Endothelial cell of umbilical vein (primary cell): ENCODE data around the gene SYDE2. TPM values are rescaled to one million over a fixed set of nuclear protein-coding genes. Genes with fewer than 3 reads are reported as not detected.

Experiments used
- BruUV-seq: library from RNA; stranded (reverse); fragments of 400-500 nt; replicated peaks from 2 replicates; lab custom pipeline; 2021; lab: Mats Ljungman, UMichigan
- CTCF ChIA-PET: fragments of 300-600, 350-600 bp; sonication (Branson Sonifier 250); formaldehyde crosslinking; loops from one replicate; lab custom pipeline; 2021; ENCODE audit warnings: antibody characterized with exemption, inconsistent platforms; lab: Charles Lee
- POLR2A ChIA-PET: fragments of 300-600, 350-600 bp; sonication (Branson Sonifier 250); formaldehyde crosslinking; loops from one replicate; lab custom pipeline; 2021; ENCODE audit warnings: antibody characterized with exemption, inconsistent platforms; lab: Charles Lee
- DNase-seq: peaks from one replicate; pipeline ENCODE4 v3.0.0-alpha.2; 2011; ENCODE audit warnings: low read depth, low spot score
- FAIRE-seq: peaks from 2 replicates; lab custom pipeline; 2011; peaks lifted over from hg19 to GRCh38; lab: Jason Lieb, UNC
- H2AFZ ChIP-seq: 2 replicates; pipeline ENCODE4 v1.6.0; 2012; ENCODE audit warnings: low read depth, low read length, control low read depth, inconsistent platforms
- H3K27ac ChIP-seq: 2 replicates; pipeline ENCODE4 v1.5.1; 2011; ENCODE audit warnings: low read depth, mild to moderate bottlenecking, control low read depth, low read length, moderate library complexity; ENCODE audit not compliant: insufficient read depth
- H3K27me3 ChIP-seq, 2 experiments: 2 replicates each; pipeline versions ENCODE4 v1.6.0 to v1.6.1; 2011; ENCODE audit warnings: low read length in 2 of 2, mixed read lengths in 1 of 2; ENCODE audit not compliant: control insufficient read depth in 2 of 2, insufficient read depth in 2 of 2
- H3K36me3 ChIP-seq, 2 experiments: 2 replicates in 1 of 2; 3 replicates in 1 of 2; pipeline ENCODE4 v1.5.1; 2011; ENCODE audit warnings: low read length in 2 of 2, mild to moderate bottlenecking in 1 of 2, moderate library complexity in 1 of 2; ENCODE audit not compliant: control insufficient read depth in 2 of 2, insufficient read depth in 2 of 2; ENCODE audit errors: extremely low read depth in 1 of 2
- H3K4me1 ChIP-seq: 3 replicates; pipeline ENCODE4 v1.5.1; 2011; ENCODE audit warnings: mild to moderate bottlenecking, low read length; ENCODE audit not compliant: control insufficient read depth, insufficient read depth; ENCODE audit errors: extremely low read depth
- H3K4me2 ChIP-seq: 2 replicates; pipeline ENCODE4 v1.6.1; 2011; ENCODE audit warnings: low read length, control low read depth, mixed read lengths; ENCODE audit not compliant: insufficient read depth
- H3K4me3 ChIP-seq, 3 experiments: fragments of 200-600 bp in 1 of 3; sonication (generic), shearing (Covaris generic) in 1 of 3; replicated peaks in 1 of 3; 2 replicates each; pipeline ENCODE4 v1.5.1; 2011 to 2016; ENCODE audit warnings: control low read depth in 3 of 3, low read length in 3 of 3, mild to moderate bottlenecking in 2 of 3, inconsistent platforms in 1 of 3, low read depth in 1 of 3, moderate library complexity in 1 of 3; ENCODE audit not compliant: insufficient read depth in 1 of 3
- H3K79me2 ChIP-seq: 2 replicates; pipeline ENCODE4 v1.6.0; 2012; ENCODE audit warnings: low read length, inconsistent platforms; ENCODE audit not compliant: control insufficient read depth, insufficient read depth
- H3K9ac ChIP-seq: replicated peaks from 2 replicates; pipeline ENCODE3; 2011; ENCODE audit warnings: low read length, control low read depth; ENCODE audit not compliant: insufficient read depth; ENCODE audit errors: extremely low read depth
- H3K9me1 ChIP-seq: replicated peaks from 3 replicates; pipeline ENCODE4 v1.6.0; 2011; ENCODE audit warnings: mild to moderate bottlenecking, low read length; ENCODE audit not compliant: control insufficient read depth, insufficient read depth; ENCODE audit errors: extremely low read depth
- H3K9me3 ChIP-seq: replicated peaks from 2 replicates; pipeline ENCODE4 v1.5.1; 2012; ENCODE audit warnings: low read length, inconsistent platforms; ENCODE audit not compliant: control insufficient read depth, insufficient read depth
- H4K20me1 ChIP-seq: replicated peaks from 2 replicates; pipeline ENCODE3; 2011; ENCODE audit warnings: mild to moderate bottlenecking, low read length; ENCODE audit not compliant: control insufficient read depth, insufficient read depth; ENCODE audit errors: extremely low read depth
- CTCF ChIP-seq, 2 donors: IDR thresholded peaks; 1 replicate in 1 of 2; 2 replicates in 1 of 2; pipeline ENCODE4 v1.5.1; 2011; ENCODE audit warnings: low read length in 2 of 2, mild to moderate bottlenecking in 2 of 2, moderate library complexity in 2 of 2, control low read depth in 1 of 2, inconsistent platforms in 1 of 2, low read depth in 1 of 2; ENCODE audit not compliant: insufficient read depth in 1 of 2; ENCODE audit errors: extremely low read depth in 1 of 2
- EZH2 ChIP-seq: IDR thresholded peaks from 2 replicates; pipeline ENCODE4 v1.6.1; 2012; ENCODE audit warnings: borderline replicate concordance, low read depth, mild to moderate bottlenecking, moderate library complexity, low read length, inconsistent platforms; ENCODE audit not compliant: severe bottlenecking
- FOS ChIP-seq: IDR thresholded peaks from 2 replicates; pipeline ENCODE4 v1.6.1; 2011; ENCODE audit warnings: mild to moderate bottlenecking, low read length, moderate library complexity, borderline replicate concordance; ENCODE audit not compliant: insufficient read depth
- GATA2 ChIP-seq: IDR thresholded peaks from 2 replicates; pipeline ENCODE4 v1.7.0; 2011; ENCODE audit warnings: low read depth, mild to moderate bottlenecking, moderate library complexity, mixed read lengths, low read length; ENCODE audit not compliant: insufficient read length, insufficient read depth
- JUN ChIP-seq: IDR thresholded peaks from 2 replicates; pipeline ENCODE4 v1.6.1; 2011; ENCODE audit warnings: borderline replicate concordance, low read depth; ENCODE audit not compliant: insufficient read length, insufficient read depth
- POLR2A ChIP-seq: IDR thresholded peaks from 2 replicates; pipeline ENCODE4 v1.6.1; 2012; ENCODE audit warnings: low read depth, mild to moderate bottlenecking, control low read depth, low read length
- POLR2AphosphoS5 ChIP-seq: IDR thresholded peaks from 2 replicates; pipeline ENCODE4 v1.6.1; 2012; ENCODE audit warnings: low read depth, mild to moderate bottlenecking, control low read depth, low read length, moderate library complexity; ENCODE audit not compliant: insufficient read depth
- dilution Hi-C: fragments of 300-500 bp; cut with MboI; formaldehyde crosslinking; loops from one replicate; pipeline ENCODE4 v1.15.0; 2019; ENCODE audit warnings: low sequenced_read_pairs; ENCODE audit not compliant: extremely low pct_ligation_motif_present
- intact Hi-C: fragments of 100-400 bp; cut with micrococcal nuclease; formaldehyde crosslinking; loops from one replicate; pipeline ENCODE4 v1.10.0; 2022
- polyA plus RNA-seq, 4 experiments: library from polyadenylated mRNA; depleted of rRNA in 3 of 4; stranded (reverse) in 3 of 4; unstranded in 1 of 4; fragments of >200 nt; gene quantifications; 2 replicates each; pipeline versions ENCODE4 v1.2.1 to v1.2.3, GENCODE V29; 2011 to 2012; ENCODE audit warnings: missing spikeins in 1 of 4
- total RNA-seq: library from RNA; stranded (reverse); gene quantifications from 2 replicates; pipeline ENCODE4 v1.2.3, GENCODE V29; 2021

SYDE2 gene
- total and polyA plus RNA-seq, 2 donors (not counting 3 experiments of a cell fraction or from before 2014, with no cell fraction given): 0.52 to 3.1 TPM

- no TSS peak for BruUV-seq
- intact Hi-C loops (no loop called here), dilution Hi-C loops (no loop called here)
- no peaks in the 10 kb centered on the region for H3K4me1 ChIP-seq
- DNase-seq (no peak), FAIRE-seq (no peak)
- CTCF ChIA-PET: no interaction called here
- no peak overlapping the region for H3K9ac ChIP-seq
- H3K36me3 ChIP-seq: no peaks in the 10 kb centered on the region
- no peak for TF ChIP-seq JUN
- no peak for TF ChIP-seq EZH2
- TF ChIP-seq GATA2: no peak
- TF ChIP-seq POLR2A: no peak
- TF ChIP-seq CTCF (IDR thresholded peaks at IDR 0.05; ENCODE audit: extremely low read depth in 1 of 2, insufficient read depth in 1 of 2, low read depth in 1 of 2, low read length in 2 of 2): no peak
- no peak for TF ChIP-seq POLR2AphosphoS5
- TF ChIP-seq FOS: no peak
- H2AFZ ChIP-seq: no peak overlapping the region
- no peaks in the 10 kb centered on the region for H4K20me1 ChIP-seq
- H3K4me2 ChIP-seq: no peak overlapping the region
- H3K27me3 ChIP-seq: peaks cover 12 to 18% of the 10 kb centered on the region in 2 experiments
- H3K4me3 ChIP-seq: no peak overlapping the region
- no peaks in the 10 kb centered on the region for H3K9me3 ChIP-seq
- no peaks in the 10 kb centered on the region for H3K79me2 ChIP-seq
- no peak overlapping the region for H3K27ac ChIP-seq
- POLR2A ChIA-PET: no interaction called here
- H3K9me1 ChIP-seq: no peaks in the 10 kb centered on the region
Measured at GRCh38 chr1:85128316-85128715, 72.5 kb downstream of the SYDE2 start.
